Ovary (tissue), 3 donors: ENCODE results near the gene EYS.

Experiments
- CTCF ChIP-seq, 3 donors: fragments of 450-650 bp in 2 of 3; fragments of 200-600 bp in 1 of 3; IDR thresholded peaks; one replicate each; pipeline versions ENCODE4 v1.5.1 to v1.8.0; 2016 to 2022; ENCODE audit warnings: antibody characterized with exemption in 3 of 3, mild to moderate bottlenecking in 1 of 3
- EP300 ChIP-seq: sonication (generic); formaldehyde crosslinking; IDR thresholded peaks from one replicate; pipeline ENCODE4 v1.6.1; 2017; ENCODE audit warnings: antibody characterized with exemption
- POLR2A ChIP-seq: fragments of 450-650 bp; IDR thresholded peaks from one replicate; pipeline ENCODE4 v1.6.1; 2017; ENCODE audit warnings: antibody characterized with exemption, mild to moderate bottlenecking, moderate library complexity
- donor health status: DM: no; HTN: no; CAD: no.

- TF ChIP-seq POLR2A: no peak
- TF ChIP-seq CTCF (IDR thresholded peaks at IDR 0.05): no peak
- no peak for TF ChIP-seq EP300
These were observed 35.1 kb downstream of the EYS start for GRCh38 chr6:65671922-65672321.
